GM18526 (cell line): Measurements from ENCODE around the gene TWIST2.

Experiments used
- POLR2A ChIP-seq: IDR thresholded peaks from 3 replicates; pipeline ENCODE4 v1.6.1; 2011; ENCODE audit not compliant: insufficient read length; ENCODE audit errors: extremely low read depth

Gene TWIST2

GRCh38 chr2:238873381-238873801 lies 25.5 kb downstream of the TWIST2 start:
- no peak for TF ChIP-seq POLR2A

- TF ChIP-seq POLR2A: no peak
These were observed 26.0 kb downstream of the TWIST2 start for GRCh38 chr2:238873841-238874240.

- TF ChIP-seq POLR2A: no peak
These were observed 26.6 kb downstream of the TWIST2 start for GRCh38 chr2:238874330-238875050.

- TF ChIP-seq POLR2A: no peak
These were observed 27.2 kb downstream of the TWIST2 start for GRCh38 chr2:238875101-238875470.

- TF ChIP-seq POLR2A: no peak
These were observed 27.8 kb downstream of the TWIST2 start for GRCh38 chr2:238875471-238876231.

- TF ChIP-seq POLR2A: no peak
These were observed 28.3 kb downstream of the TWIST2 start for GRCh38 chr2:238876232-238876630.

- no peak for TF ChIP-seq POLR2A
These were observed 30.3 kb downstream of the TWIST2 start for GRCh38 chr2:238878051-238878735.

GRCh38 chr2:238879043-238879442 lies 31.2 kb downstream of the TWIST2 start:
- TF ChIP-seq POLR2A: no peak

- no peak for TF ChIP-seq POLR2A
These were observed 31.9 kb downstream of the TWIST2 start for GRCh38 chr2:238879621-238880377.

- TF ChIP-seq POLR2A: no peak
These were observed 33.6 kb downstream of the TWIST2 start for GRCh38 chr2:238881353-238882081.

- TF ChIP-seq POLR2A: no peak
These were observed 34.3 kb downstream of the TWIST2 start for GRCh38 chr2:238882082-238882755.

GRCh38 chr2:238883421-238883901 lies 35.6 kb downstream of the TWIST2 start:
- no peak for TF ChIP-seq POLR2A

GRCh38 chr2:238884122-238884811 lies 36.4 kb downstream of the TWIST2 start:
- no peak for TF ChIP-seq POLR2A
